SKM-1 (cell line): ENCODE results near the gene KIF21A.

ENCODE experiments used
- DNase-seq: peaks from one replicate; lab custom pipeline; 2025; ENCODE audit not compliant: unreplicated experiment; lab: John Stamatoyannopoulos, UW

Gene KIF21A

DNA sequence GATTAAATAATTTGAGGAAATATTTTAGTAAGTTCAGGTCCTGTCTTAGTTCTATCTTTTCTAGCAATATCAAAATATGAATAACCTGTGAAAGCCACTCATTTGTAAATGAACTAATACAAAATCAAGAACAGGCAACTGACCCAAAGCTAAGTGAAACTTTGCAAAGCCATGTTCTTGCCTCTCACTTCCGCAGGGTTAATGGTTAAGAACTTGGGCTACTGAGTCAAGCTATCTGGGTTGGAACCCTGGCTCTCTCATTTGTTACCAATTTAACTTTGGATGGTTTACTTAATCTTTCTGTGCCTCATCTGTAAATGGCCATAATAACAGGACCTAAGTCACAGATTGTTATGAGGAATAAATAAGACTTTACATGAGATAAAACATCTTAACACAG, 2.8 kb downstream of the KIF21A start:
- no peak for DNase-seq

DNA sequence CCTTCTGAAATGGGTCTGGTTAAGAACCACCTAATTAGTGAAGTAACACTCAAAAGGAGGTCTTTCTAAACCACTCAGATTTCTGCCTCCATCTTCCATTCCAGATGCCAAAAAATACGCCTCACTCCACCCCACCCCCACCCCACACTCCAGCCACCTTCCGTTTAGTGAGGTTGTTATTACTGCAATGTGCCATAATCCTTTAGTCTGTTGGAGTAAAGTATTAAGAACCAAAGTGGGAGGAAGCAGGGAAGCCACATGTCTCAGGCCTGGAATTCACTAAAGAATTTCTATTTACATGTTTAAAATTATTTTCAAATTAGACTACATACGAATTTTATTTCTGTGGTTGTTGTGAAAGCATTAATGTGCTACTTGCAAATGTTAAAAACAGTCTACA, 7.4 kb downstream of the KIF21A start:
- DNase-seq, result no peak

DNA sequence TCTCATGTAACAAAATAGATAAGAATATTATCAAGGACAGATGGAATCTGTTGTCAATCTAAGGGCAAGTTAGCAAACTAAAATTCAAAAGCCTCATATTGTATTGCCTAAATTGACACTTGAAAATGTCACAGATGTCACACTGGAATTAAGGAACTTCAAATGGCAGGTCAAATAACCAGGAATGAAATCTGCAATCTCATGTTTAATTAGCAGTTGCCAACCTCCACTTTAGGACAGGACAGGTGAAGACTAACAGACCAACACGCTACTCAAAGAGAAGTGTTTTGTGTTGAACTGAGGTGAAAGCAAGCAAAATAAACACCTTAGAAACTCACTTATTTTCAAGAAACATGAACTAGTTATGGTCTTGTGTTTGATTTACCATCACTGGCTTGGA, 11.1 kb downstream of the KIF21A start:
- no peak for DNase-seq

DNA sequence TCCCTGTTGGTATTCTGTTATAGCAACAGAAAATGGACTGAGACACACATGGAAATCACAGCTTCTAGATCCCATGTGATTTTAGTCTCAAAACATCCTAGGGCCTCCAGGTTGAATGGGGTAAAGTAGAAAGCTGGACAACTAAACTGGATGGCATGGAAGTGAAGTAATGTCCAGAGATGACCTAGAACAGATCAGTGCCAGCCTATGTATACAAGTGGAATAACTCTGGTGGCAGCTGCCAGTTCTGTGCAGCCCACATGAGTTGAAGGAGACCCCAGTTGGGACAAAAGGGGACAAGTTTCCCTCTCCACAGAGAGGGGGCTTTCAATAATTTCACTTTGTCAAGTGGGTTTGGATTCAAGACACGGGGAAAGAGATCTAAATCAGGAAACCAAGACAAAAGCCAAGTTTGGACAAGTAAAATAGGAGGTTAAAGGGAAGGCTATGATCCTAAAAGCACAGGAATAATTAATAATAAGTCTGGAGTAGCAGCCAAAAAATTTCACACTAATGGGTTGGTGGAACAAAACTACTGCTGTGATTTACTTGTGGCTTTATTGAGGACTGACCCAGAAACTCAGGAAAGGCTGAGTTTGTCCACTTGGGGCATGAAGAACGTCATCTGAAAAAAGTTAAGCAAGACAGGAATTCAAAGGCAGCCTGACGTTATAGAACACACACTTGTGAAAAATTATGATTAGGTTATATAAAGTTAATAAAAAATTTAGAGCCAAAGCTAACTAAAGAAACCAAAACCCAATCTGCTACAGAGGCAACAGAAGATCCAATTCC, 11.7 kb downstream of the KIF21A start:
- DNase-seq, result no peak

DNA sequence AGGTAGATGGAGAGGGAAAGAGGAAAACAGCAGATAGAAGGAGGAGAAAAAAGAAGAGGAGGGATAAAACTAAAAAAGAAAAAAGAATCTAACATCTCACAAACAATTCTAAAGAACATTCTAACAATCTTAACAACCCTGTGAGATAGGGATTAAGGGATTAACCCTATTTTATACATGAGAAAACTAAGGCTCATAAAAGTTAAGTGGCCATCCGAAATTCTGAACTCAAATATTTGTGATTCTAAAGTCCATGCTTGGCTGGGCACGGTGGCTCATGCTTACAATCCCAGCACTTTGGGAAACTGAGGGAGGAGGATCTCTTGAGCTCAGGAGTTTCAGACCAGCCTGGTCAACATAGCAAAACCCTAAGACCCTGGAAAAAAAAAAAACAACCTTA, 13.1 kb downstream of the KIF21A start:
- DNase-seq, result no peak

DNA sequence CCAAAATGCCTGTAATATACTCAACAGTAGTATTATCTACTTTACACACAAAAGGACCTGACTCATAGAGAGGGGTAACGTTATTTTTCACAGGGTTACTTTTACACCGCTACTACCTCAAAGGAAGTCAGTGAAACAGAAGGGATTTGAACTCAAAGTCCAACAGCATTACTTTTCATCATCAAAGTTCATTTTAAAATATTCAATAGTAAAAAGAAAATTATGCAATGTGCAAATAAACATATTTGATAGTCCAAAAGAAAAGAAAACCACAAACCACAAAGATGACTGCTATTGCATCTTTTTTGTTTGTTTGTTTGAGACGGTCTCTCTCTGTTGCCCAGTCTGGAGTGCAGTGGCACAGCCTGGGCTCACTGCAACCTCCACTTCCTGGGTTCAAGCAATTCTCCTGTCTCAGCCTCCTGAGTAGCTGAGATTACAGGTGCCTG, 15.5 kb downstream of the KIF21A start:
- DNase-seq, result no peak

DNA sequence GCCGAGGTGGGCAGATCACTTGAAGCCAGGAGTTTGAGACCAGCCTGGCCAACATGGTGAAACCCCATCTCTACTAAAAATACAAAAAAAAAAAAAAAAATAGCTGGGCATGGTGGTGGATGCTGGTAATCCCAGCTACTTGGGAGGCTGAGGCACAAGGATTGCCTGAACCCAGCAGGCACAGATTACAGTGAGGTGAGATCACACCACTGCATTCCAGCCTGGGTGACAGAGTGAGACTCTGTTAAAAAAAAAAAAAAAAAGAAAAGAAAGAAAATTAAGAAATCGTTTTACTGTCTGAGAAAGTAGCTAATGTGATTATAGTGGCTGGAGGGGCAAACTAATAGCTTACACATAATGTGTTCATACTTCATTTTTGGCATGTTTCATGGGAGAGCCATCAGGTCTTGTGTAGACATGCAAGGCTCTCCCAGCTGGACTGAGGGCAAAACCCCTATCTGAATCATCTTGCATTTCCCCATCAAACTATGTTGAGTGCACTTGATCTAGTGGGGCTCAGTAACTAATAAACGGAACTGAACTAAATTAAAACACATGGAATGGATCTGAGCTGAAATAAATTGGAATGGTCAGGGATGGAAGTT, 16.2 kb downstream of the KIF21A start:
- no peak for DNase-seq

DNA sequence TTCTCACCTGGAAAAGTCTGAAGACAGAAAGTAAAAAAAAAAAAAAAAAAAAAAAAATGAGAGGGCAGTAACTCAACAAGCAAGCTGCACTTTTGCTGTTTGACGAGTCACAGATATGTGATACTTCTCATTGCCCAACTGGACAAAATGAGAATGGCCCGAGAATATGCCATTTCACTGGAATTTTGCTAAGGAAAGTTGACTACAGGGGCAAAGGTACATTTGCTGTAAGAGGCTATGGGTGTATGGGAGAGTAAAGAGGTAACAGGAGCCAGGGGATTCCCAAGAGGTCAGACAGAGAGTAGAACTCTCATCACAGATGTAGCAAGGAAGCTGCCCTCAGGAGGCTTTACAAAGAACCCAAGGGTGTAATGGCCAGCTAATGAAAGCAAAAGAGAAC, 22.9 kb downstream of the KIF21A start:
- no peak for DNase-seq

DNA sequence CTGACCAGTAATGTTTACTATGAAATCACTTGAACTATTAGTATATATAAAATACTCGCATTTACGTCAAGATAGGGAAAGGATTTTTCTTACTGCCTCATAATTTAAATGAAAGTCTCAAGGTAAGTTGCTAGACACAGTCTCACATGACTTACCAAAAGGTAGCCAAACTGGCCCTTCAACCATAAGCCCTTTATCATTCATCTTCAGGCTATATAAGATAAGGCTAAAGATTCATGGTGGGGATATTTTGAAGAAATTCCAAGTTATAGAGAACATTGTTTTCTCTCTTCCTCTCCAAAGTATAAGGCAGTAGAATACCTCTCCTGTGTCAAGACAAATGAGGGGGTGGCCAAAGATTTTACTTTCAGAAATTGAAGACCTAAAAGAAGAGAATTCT, 23.4 kb downstream of the KIF21A start:
- DNase-seq, result no peak

DNA sequence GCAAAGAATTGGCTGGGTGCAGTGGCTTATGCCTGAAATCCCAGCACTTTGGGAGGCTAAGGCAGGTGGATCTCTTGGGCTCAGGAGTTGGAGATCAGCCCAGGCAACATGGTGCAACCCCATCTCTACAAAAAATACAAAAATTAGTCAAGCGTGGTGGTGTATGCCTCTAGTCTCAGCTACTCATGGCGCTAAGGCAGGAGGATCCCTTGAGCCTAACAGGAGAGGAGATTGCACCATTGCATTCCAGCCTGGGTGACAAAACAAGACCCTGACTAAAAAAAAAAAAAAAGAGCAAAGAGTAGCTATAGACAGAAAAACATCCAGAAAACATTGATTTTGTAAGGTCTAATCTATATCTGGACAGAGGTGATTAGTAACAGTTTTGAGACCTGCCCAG, 25.0 kb downstream of the KIF21A start:
- DNase-seq, result no peak

DNA sequence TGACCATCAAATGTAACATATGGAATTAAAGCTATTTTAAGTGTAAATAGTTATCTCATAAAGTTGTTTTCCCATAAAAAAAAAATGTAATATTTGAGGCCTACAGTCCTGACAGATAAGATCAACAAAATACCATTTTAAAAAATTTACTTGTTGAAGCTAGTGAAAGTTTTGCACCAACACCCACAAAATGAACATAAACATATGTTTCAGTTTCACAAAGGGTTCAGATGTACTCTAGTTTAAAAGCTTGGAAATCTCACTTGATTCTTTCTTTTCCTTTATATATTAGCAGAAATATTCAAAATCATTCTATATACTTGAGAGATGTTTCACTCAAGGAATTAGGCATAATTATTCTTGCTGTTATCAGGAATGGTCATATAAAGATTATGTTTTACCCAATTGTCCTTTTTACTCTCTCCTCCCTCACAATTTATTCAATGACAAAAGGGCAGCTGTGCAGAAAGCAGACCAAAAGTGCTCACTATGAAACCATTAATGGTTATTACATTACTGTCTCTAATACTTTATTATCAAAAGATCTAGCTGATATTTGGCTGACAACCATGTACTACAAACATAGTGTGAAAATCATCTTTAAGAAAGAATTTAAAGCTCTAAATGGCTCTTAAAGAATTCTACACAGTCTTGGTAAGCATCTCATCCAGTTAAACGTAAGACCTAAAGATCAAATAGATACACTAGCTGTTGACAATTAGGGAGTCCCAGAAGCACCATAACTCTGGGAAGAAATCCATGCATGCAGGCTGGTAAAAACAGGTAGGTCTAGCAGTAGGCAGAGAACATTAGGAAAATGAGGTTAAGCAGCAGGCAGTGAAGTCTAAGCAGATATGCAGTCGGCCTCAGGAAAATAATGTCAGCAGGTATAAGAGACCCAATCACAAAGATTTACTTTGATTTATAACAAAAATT, 28.8 kb downstream of the KIF21A start:
- no peak for DNase-seq

DNA sequence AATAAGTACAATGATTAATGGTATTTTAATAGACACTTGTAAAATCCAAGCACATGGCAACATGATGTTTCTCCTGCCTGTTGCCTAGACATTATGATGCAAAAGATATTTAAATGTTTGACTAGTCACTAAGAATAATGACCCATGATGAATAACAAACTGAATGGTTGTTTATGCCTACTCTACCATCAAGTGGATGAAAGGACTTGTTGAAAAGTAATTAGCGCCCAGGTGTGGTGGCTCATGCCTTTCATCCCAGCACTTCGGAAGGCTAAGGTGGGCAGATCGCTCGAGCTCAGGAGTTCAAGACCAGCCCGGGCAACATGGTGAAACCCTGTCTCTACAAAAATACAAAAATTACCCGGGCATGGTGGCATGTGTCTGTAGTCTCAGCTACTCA, 30.7 kb downstream of the KIF21A start:
- DNase-seq, result no peak

DNA sequence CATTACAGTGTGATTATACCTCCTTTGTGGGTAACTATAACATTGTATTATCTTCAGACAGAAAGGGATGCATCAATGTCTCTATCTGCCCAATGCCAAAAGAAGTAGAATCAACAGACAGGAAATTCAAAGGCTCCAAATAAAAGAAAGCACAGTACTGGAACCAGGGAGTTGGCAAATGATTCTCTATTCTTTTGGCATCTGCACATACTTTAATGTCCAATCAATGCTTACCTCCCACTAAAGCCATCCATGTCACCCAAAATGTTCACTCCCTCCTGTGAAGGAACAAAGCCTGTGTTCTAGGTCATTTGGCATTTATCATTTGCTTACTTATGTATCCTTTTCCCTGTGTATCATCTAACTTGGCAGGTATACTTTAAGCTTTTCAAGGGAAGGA, 36.7 kb downstream of the KIF21A start:
- no peak for DNase-seq

DNA sequence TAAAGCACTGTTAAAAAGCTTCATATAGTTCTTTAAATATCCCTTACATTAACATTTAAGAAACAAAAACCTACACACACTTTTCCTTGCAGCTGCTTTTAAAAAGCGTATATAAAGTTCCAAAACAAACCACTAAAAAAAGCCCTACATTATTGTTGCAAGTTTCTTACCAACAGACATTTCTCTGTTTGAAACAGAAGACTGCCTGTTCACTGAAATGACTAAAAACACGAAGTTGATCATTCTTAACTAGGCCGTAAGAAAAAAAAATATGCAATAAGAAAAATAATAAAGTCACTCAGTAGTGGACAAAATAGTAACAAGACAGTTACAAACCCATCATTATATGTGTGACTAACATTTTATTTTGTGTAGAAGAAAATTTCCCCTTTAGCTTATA, 37.3 kb downstream of the KIF21A start:
- no peak for DNase-seq

DNA sequence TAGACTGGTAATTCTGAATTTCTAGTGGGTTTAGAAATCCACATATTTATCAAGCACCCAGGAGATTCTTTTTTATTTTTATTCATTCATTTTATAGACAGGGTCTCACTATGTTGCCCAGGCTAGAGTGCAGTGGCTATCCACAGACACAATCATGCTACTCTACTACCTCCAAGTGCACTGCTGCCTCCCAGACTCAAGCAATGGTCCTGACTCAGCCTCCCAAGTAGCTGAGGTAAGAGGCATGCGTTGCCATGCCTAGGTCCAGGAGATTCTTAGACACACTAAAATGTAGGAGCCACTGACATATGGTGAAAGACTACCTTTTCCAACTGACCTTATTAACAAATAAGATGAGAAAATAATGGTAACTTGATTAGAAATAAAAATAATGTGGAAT, 38.9 kb downstream of the KIF21A start:
- no peak for DNase-seq

DNA sequence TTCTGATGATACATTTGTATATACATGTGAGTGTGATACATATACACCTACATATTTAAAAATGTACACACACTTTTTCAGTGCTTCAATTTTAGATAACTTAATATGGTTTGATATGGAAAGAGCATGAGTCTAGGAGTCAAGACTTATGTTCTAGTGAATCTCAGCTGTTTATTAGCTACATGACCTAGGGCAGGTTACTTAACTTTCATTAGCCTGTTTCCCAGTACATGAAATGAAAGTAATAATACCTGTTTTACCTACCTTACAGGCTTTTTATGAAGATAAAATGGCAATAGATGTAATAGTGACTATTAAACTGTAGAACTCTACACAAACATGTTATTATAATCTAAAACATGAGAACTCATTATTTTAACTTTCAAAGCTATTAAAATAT, 39.5 kb downstream of the KIF21A start:
- DNase-seq, result no peak

DNA sequence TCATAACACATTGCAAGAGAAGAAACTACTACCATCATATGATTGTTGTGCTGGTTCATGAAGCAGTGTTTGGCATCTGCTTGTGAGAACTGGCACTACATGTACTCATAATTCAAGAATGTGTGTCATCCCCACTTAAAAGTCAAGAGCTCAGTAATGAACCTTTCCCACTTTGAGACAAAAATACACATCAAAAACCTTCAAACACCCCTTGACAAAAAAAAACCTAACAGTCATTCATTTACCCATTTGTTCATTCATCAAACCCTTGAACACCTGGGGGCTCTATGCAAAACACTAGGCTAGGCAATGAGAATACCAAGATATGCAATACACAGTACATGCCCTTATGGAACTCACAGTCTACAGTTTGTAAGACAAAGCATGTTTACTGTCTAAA, 40.0 kb downstream of the KIF21A start:
- DNase-seq, result no peak

DNA sequence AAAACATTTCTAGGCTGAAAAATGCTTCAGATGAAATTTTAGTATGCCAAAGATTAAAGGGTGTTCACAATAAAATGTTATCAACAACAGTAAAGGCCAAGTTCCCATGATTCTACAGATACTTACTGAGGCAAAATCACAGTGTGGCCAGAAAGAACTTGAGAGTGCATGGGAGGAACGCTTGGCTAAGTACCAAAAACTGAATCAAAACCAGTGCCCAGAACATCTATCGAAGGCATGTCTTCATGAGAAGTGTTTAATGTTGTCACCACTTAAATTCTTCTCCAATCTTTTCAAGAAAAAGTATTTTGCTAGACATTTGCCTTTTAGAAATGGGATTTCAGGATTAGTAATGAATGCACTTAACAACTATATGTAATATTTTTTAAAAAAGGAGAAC, 41.5 kb downstream of the KIF21A start:
- no peak for DNase-seq

DNA sequence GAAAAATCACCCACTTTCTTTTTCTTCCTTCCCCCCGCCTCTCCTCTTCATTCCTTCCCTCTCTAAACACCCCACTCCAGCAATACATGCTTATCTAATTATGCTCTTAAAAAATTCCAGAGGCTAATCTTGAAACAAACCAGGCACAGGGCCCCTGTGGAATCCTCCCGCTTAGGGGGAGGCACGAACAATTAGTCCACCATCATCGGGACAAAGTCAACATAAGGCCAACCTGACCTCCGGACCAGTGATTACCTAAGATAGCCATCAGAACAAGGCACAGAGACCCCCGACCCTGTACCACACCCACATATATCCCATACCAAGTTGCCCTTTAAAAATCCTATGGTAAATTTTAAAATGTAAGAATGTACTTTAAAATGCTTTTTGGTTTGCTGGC, 47.1 kb downstream of the KIF21A start:
- DNase-seq, result no peak

DNA sequence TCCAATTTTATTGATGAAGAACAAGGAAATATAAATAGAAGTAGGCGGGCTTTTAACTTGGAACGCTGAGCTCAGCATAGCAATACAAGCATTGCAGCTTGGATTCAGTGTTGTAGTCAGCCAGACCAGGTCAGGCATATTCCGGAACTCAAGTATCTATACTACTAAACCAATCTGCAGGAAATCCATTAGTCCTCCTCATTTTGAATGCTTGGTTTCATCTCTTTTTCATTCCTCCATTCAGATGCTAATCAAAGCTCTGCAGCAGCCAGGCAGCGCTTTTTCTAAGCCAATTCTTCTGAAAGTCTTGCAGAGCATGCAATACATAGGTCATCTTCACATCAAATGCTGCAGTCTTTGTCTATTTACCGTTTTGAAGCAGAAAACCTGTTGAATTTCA, 49.0 kb downstream of the KIF21A start:
- DNase-seq, result no peak

DNA sequence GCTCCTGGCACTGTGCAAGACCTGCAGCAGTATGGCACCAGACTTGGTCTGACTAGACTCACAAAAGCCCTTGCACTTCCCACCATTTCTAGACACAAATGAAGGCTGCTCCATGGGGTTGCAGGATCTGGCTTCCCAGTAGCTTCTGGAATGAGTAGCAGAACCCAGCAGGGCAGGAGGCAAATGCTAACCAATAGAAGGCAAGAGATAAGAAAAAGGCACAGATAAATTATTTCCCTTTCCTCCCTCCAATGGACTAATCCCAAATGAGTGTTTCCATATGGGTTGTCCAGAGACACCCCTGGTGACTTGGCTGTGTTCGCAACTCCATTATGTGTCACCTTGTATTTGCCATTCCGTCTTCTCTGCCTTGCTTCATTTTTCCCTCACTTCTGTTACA, 49.7 kb downstream of the KIF21A start:
- no peak for DNase-seq
